GM23338 (cell line): Measurements from ENCODE around the gene PRKAR1B. TPM values are rescaled to one million over a fixed set of nuclear protein-coding genes. Genes with fewer than 3 reads are reported as not detected.

Experiments
- ATAC-seq: fragments of 200-7000 bp; cut with Tn5 transposase; 3 replicates; pipeline ENCODE4 v1.9.1; 2020
- DNase-seq: peaks from one replicate; pipeline ENCODE4 v3.0.0-alpha.2; 2015; ENCODE audit warnings: low spot score
- H2AFZ ChIP-seq: fragments of 200-600 bp; sonication (generic); 2 replicates; pipeline ENCODE4 v1.8.0; 2016; ENCODE audit warnings: antibody characterized with exemption, mild to moderate bottlenecking, moderate library complexity
- H3F3A ChIP-seq: fragments of 200-600 bp; sonication (generic); replicated peaks from 2 replicates; pipeline ENCODE4 v1.8.0; 2017; ENCODE audit warnings: antibody characterized with exemption, mixed run types, low read depth
- H3K27ac ChIP-seq: fragments of 200-600 bp; sonication (generic); 2 replicates; pipeline ENCODE4 v1.6.1; 2016; ENCODE audit warnings: low read depth
- H3K27me3 ChIP-seq: fragments of 200-600 bp; sonication (generic); 2 replicates; pipeline ENCODE4 v1.8.0; 2016; ENCODE audit warnings: mild to moderate bottlenecking, mixed run types, moderate library complexity; ENCODE audit not compliant: insufficient read depth
- H3K36me3 ChIP-seq: fragments of 200-600 bp; sonication (generic); 2 replicates; pipeline ENCODE4 v1.8.0; 2016; ENCODE audit warnings: mild to moderate bottlenecking; ENCODE audit not compliant: insufficient read depth
- H3K4me1 ChIP-seq: fragments of 200-600 bp; sonication (generic); 2 replicates; pipeline ENCODE4 v1.8.0; 2016; ENCODE audit warnings: mild to moderate bottlenecking, moderate library complexity; ENCODE audit not compliant: insufficient read depth
- H3K4me2 ChIP-seq: fragments of 200-600 bp; sonication (generic); 2 replicates; pipeline ENCODE4 v1.7.1; 2017; ENCODE audit warnings: mixed run types
- H3K4me3 ChIP-seq: fragments of 200-600 bp; sonication (generic); 2 replicates; pipeline ENCODE4 v1.6.1; 2016; ENCODE audit warnings: mixed run types
- H3K79me2 ChIP-seq: fragments of 200-600 bp; sonication (generic); replicated peaks from 2 replicates; pipeline ENCODE4 v1.8.0; 2017; ENCODE audit warnings: mild to moderate bottlenecking; ENCODE audit not compliant: insufficient read depth
- H3K9me2 ChIP-seq: fragments of 200-600 bp; sonication (generic); 2 replicates; pipeline ENCODE4 v1.8.0; 2017; ENCODE audit not compliant: insufficient read depth
- H4K20me1 ChIP-seq: fragments of 200-600 bp; sonication (generic); replicated peaks from 2 replicates; pipeline ENCODE4 v1.8.0; 2017; ENCODE audit warnings: mild to moderate bottlenecking; ENCODE audit not compliant: insufficient read depth
- H3K27ac Mint-ChIP-seq: 2 replicates; pipeline ENCODE4 v1.8.0; 2020; ENCODE audit warnings: inconsistent platforms, mild to moderate bottlenecking, moderate library complexity, mixed read lengths
- H3K27me3 Mint-ChIP-seq: 3 replicates; pipeline ENCODE4 v1.8.0; 2022; ENCODE audit warnings: low read depth, mild to moderate bottlenecking, moderate library complexity, mixed read lengths, inconsistent platforms; ENCODE audit not compliant: insufficient read depth, poor library complexity
- H3K36me3 Mint-ChIP-seq: 3 replicates; pipeline ENCODE4 v1.8.0; 2021; ENCODE audit warnings: low read depth, mild to moderate bottlenecking, inconsistent platforms, moderate library complexity, mixed read lengths
- H3K4me1 Mint-ChIP-seq: 3 replicates; pipeline ENCODE4 v1.8.0; 2020; ENCODE audit warnings: mild to moderate bottlenecking, inconsistent platforms, mixed read lengths
- H3K4me3 Mint-ChIP-seq: 3 replicates; pipeline ENCODE4 v1.8.0; 2021; ENCODE audit warnings: moderate library complexity, mild to moderate bottlenecking, inconsistent platforms, mixed read lengths
- H3K9me3 Mint-ChIP-seq: 3 replicates; pipeline ENCODE4 v1.8.0; 2020; ENCODE audit warnings: moderate library complexity, mild to moderate bottlenecking, inconsistent platforms, mixed read lengths
- CREB1 ChIP-seq: fragments of 250-450 bp; sonication (Bioruptor Pico); IDR thresholded peaks from 2 replicates; pipeline ENCODE4 v1.5.0; 2020; ENCODE audit warnings: low read depth, mild to moderate bottlenecking, moderate library complexity
- ETS1 ChIP-seq: IDR thresholded peaks from 2 replicates; pipeline ENCODE4 v1.6.1; 2016; ENCODE audit warnings: antibody characterized with exemption
- EZH2 ChIP-seq: fragments of 200-600 bp; sonication (generic); IDR thresholded peaks from one replicate; pipeline ENCODE4 v1.8.0; 2017; ENCODE audit warnings: antibody characterized with exemption, mild to moderate bottlenecking, low read depth; ENCODE audit not compliant: unreplicated experiment
- JUNB ChIP-seq: IDR thresholded peaks from one replicate; pipeline ENCODE4 v1.6.1; 2016; ENCODE audit warnings: antibody characterized with exemption; ENCODE audit not compliant: unreplicated experiment
- NANOG ChIP-seq: IDR thresholded peaks from 2 replicates; pipeline ENCODE4 v1.6.1; 2016; ENCODE audit warnings: antibody characterized with exemption, borderline replicate concordance
- POLR2AphosphoS5 ChIP-seq: IDR thresholded peaks from 2 replicates; pipeline ENCODE4 v1.6.1; 2016; ENCODE audit warnings: antibody characterized with exemption, low read depth
- REST ChIP-seq: IDR thresholded peaks from one replicate; pipeline ENCODE4 v1.6.1; 2018; ENCODE audit warnings: antibody characterized with exemption; ENCODE audit not compliant: unreplicated experiment
- STAT1 ChIP-seq: IDR thresholded peaks from one replicate; pipeline ENCODE4 v1.6.1; 2016; ENCODE audit warnings: antibody characterized with exemption; ENCODE audit not compliant: unreplicated experiment
- ZNF114 ChIP-seq: fragments of 250-450 bp; sonication (Bioruptor Pico); IDR thresholded peaks from 2 replicates; pipeline ENCODE4 v1.5.0; 2020; ENCODE audit warnings: mild to moderate bottlenecking, moderate library complexity
- ZNF331 ChIP-seq: fragments of 250-450 bp; sonication (Bioruptor Pico); IDR thresholded peaks from 2 replicates; pipeline ENCODE4 v1.5.0; 2020; ENCODE audit warnings: low read depth, mild to moderate bottlenecking, moderate library complexity
- ZNF462 ChIP-seq: fragments of 250-450 bp; sonication (Bioruptor Pico); IDR thresholded peaks from 2 replicates; pipeline ENCODE4 v1.5.0; 2020; ENCODE audit warnings: mild to moderate bottlenecking, moderate library complexity
- polyA plus RNA-seq: library from polyadenylated mRNA; unstranded; fragments of >200 nt; fragmentation: Nextera tagmentation; extraction: Ambion mirVana; gene quantifications from 2 replicates; pipeline ENCODE4 v1.2.1, GENCODE V29; 2016
- total RNA-seq: library from RNA; depleted of rRNA; stranded (reverse); fragments of >200 nt; shearing (Covaris generic); gene quantifications from 2 replicates; pipeline ENCODE4 v1.2.3, GENCODE V29; 2014

The PRKAR1B gene
- total and polyA plus RNA-seq, 2 experiments from 2014 or later = 35.7 to 36.7 TPM

- ATAC-seq (no peak), DNase-seq (no peak)
- Histone ChIP-seq H3K36me3 (no peaks in the 10 kb centered on the region), H3K27ac (no peak overlapping the region), H3K4me2 (no peak overlapping the region), H4K20me1 (no peaks in the 10 kb centered on the region), H3K27me3 (no peaks in the 10 kb centered on the region), H3K4me3 (no peak overlapping the region), H3K9me2 (peaks cover 5% of the 10 kb centered on the region), H2AFZ (no peak overlapping the region), H3F3A (no peaks in the 10 kb centered on the region), H3K4me1 (no peaks in the 10 kb centered on the region; the same call in 1 of the 2 replicates), H3K79me2 (peaks cover 4% of the 10 kb centered on the region; the same call in 1 of the 2 replicates)
- Mint-ChIP-seq H3K9me3 (peaks cover 4% of the 10 kb centered on the region; the same call in 1 of the 3 replicates), H3K4me1 (peaks cover 10% of the 10 kb centered on the region), H3K27ac (no peak overlapping the region), H3K27me3 (peaks cover 4% of the 10 kb centered on the region), H3K4me3 (no peak overlapping the region), H3K36me3 (peaks cover 3% of the 10 kb centered on the region; the same call in 2 of the 3 replicates)
- TF ChIP-seq STAT1 (no peak), EZH2 (no peak), ETS1 (no peak), CREB1 (no peak), NANOG (no peak), POLR2AphosphoS5 (no peak), ZNF462 (CRISPR knock-in tag) (no peak), ZNF331 (no peak), ZNF114 (CRISPR knock-in tag) (no peak), JUNB (no peak), REST (no peak)
Observed at GRCh38 chr7:568031-568951, 158.8 kb downstream of the PRKAR1B start.
